Activated T-cell treated with anti-CD3 and anti-CD28 coated beads, Interleukin-2, amount 50 U/mL, for 4 hours (primary cell): ENCODE data around the gene CDADC1. TPM values are rescaled to one million over a fixed set of nuclear protein-coding genes. Genes with fewer than 3 reads are reported as not detected.
"Not testable (repeated sequence)": the region's sequence is repeated elsewhere in the genome, so short reads cannot be mapped to it uniquely, and the experiment has no call there.

ENCODE experiments used
- ATAC-seq, 2 donors: fragments of 200-7000 bp; cut with Tn5 transposase; one replicate each; pipeline ENCODE4 v1.10.0; 2021
- DNase-seq: peaks from one replicate; pipeline ENCODE4 v3.0.0-alpha.2; 2020
- H3K27me3 Mint-ChIP-seq: one replicate; pipeline ENCODE4 v1.8.0; 2021; ENCODE audit warnings: low read depth, mixed read lengths
- H3K36me3 Mint-ChIP-seq: one replicate; pipeline ENCODE4 v1.8.0; 2022; ENCODE audit warnings: mixed read lengths; ENCODE audit not compliant: insufficient read depth
- H3K4me1 Mint-ChIP-seq: one replicate; pipeline ENCODE4 v1.8.0; 2021; ENCODE audit warnings: low read depth, mixed read lengths
- H3K4me3 Mint-ChIP-seq: one replicate; pipeline ENCODE4 v1.8.0; 2021; ENCODE audit warnings: mild to moderate bottlenecking, moderate library complexity, mixed read lengths
- H3K9me3 Mint-ChIP-seq: one replicate; pipeline ENCODE4 v1.8.0; 2021; ENCODE audit warnings: mixed read lengths
- total RNA-seq, 3 donors: library from RNA; stranded (reverse); gene quantifications; one replicate each; pipeline ENCODE4 v1.2.1, GENCODE V29; 2021

CDADC1 gene
- total RNA-seq, 3 donors from 2014 or later: 7.0 to 10.7 (median 7.9) TPM

DNA sequence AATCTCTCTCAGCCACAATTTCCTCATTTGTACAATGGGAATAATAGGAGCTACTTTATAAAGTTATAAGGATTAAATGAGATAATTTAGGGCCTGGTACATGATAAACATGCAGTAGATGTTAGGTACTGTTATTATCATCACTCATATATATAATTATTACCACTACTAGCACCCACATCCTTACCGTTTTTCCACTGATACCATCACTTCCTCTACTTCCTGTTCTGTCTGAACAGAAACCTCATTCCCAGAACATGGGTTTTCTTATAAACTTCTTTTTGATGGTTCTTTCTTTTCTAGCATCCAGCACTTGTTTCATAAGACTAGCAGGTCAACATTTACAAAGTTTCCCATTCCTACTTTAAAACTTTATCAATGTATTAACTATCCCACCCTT lies 6.3 kb downstream of the CDADC1 start:
- H3K36me3 Mint-ChIP-seq: peaks cover 26% of the 10 kb centered on the region

DNA sequence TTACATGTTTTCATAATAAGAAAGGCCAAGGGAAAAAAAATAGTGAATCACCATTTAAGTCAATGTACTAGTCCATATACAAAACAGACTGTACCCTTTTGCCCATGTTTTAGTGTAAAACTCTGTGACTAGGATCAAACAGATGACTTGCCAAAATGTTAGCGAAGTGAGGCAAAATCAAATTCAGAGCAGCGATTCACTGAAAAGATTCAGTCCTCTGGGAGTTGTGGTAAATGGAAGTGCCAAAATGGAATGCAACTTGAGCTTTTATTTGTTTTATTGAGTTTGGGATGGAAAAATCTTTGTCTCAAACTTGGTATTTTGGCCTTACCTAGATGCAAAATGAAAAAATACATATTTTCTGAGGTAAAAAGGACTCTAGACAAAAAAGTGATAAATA lies 9.1 kb downstream of the CDADC1 start:
- Mint-ChIP-seq H3K4me1 (peaks cover 47% of the 10 kb centered on the region), H3K9me3 (no peaks in the 10 kb centered on the region), H3K4me3 (no peak overlapping the region), H3K36me3 (peaks cover 38% of the 10 kb centered on the region), H3K27me3 (no peaks in the 10 kb centered on the region)
- DNase-seq (no peak), ATAC-seq (no peak)

More for the DNA sequence above, 6.3 kb downstream of the CDADC1 start:
- no peaks in the 10 kb centered on the region for H3K27me3 Mint-ChIP-seq
- ATAC-seq (no peak), DNase-seq (no peak)
- no peaks in the 10 kb centered on the region for H3K9me3 Mint-ChIP-seq
- no peak overlapping the region for H3K4me3 Mint-ChIP-seq
- peaks cover 69% of the 10 kb centered on the region for H3K4me1 Mint-ChIP-seq

DNA sequence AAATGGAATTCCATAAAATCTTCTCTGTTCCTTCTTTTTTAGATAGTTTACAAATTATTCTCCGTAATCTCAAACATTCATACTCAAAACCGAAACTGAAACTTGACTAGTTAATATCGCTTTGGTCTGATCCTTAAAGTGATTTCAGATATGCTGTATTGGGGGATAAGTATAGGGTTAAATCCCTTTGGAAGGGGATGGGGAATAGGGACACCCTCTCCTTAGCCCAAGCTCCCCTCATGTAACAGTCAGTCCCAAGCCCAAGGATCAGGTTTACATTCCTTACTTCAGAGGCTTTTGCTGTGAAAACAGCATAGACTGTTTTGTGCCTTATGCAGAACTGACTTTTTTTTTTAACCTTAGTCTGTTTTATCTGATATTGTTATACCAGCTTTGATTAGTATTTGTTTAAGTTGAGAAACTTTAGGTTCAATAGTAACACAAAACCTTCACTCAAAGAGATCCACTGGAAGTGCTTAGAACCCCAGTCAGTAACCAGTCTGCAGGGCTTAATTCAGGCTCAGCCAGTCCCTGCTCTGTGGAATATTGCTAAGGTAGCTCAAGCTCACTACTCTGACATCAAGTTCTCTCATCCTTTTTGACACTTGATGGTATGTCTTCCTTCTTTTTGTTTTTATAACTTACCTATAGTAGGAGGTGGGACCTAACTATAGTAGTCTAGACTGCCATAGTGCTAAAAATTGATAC lies 10.5 kb downstream of the CDADC1 start:
- H3K27me3 Mint-ChIP-seq: no peaks in the 10 kb centered on the region
- H3K9me3 Mint-ChIP-seq: no peaks in the 10 kb centered on the region
- H3K4me3 Mint-ChIP-seq: peak overlapping the region; percentile 80
- ATAC-seq: peak in 1 of 2 donors; percentile 28
- peaks cover 40% of the 10 kb centered on the region for H3K4me1 Mint-ChIP-seq
- no peak for DNase-seq
- H3K36me3 Mint-ChIP-seq: peaks cover 33% of the 10 kb centered on the region

DNA sequence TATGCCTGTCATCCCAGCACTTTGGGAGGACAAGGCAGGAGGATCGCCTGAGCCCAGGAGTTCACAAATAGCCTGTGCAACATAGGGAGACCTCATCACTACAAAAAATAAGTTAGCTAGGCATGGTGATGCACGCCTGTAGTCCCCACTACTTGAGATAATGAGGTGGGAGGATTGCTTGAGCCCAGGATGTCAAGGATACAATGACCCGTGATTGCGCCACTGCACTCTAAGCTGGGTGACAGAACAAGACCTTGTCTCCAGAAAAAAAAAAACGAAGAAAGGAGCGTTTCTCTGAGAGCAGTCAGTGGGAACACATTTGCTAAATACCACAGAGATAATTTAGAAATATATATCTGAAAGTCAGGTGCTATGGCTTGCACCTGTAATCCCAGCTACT lies 11.9 kb downstream of the CDADC1 start:
- no peaks in the 10 kb centered on the region for H3K9me3 Mint-ChIP-seq
- no peaks in the 10 kb centered on the region for H3K27me3 Mint-ChIP-seq
- H3K4me1 Mint-ChIP-seq: peaks cover 29% of the 10 kb centered on the region
- DNase-seq (no peak), ATAC-seq (no peak)
- H3K4me3 Mint-ChIP-seq: no peak overlapping the region
- peaks cover 32% of the 10 kb centered on the region for H3K36me3 Mint-ChIP-seq

DNA sequence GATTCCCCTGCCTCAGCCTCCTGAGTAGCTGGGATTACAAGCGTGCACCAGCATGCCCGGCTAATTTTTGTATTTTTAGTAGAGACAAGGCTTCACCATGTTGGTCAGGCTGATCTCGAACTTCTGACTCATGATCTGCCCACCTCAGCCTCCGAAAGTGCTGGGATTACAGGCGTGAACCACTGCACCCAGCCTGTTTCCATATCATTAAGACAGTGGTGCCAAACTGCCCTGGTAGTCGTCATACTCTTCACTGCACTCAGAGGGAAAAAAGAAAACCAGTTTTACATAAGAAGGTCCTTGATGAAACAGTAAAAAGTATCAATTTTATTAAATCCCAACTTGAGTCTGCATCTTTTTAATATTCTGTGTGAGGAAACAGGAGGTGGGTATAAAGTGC lies 14.9 kb downstream of the CDADC1 start:
- H3K27me3 Mint-ChIP-seq: no peaks in the 10 kb centered on the region
- DNase-seq: no peak
- peaks cover 10% of the 10 kb centered on the region for H3K4me1 Mint-ChIP-seq
- no peaks in the 10 kb centered on the region for H3K9me3 Mint-ChIP-seq
- H3K4me3 Mint-ChIP-seq: no peak overlapping the region
- ATAC-seq: no peak
- peaks cover 19% of the 10 kb centered on the region for H3K36me3 Mint-ChIP-seq

DNA sequence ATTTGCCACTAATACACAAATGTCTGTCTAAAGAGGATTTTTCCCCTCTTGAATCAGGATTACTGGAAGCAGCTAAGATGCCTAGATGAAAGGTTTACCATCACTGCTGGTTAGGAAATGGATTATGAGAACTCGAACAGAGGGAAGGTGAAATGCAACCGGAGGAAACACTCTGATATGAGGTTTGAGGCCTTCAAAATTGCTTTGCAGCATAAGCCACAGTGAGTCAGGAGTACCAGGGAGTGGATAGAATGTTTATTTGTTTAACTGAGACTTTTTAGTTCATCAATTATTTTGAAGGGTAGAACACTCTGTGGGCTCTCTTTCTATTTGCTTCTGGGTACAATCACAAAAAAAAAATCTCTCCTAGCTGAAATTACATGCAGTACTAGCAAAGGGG lies 18.1 kb downstream of the CDADC1 start:
- DNase-seq: no peak
- Mint-ChIP-seq H3K4me1 (no peaks in the 10 kb centered on the region), H3K36me3 (peaks cover 16% of the 10 kb centered on the region), H3K9me3 (no peaks in the 10 kb centered on the region), H3K4me3 (no peak overlapping the region), H3K27me3 (no peaks in the 10 kb centered on the region)
- ATAC-seq: no peak

DNA sequence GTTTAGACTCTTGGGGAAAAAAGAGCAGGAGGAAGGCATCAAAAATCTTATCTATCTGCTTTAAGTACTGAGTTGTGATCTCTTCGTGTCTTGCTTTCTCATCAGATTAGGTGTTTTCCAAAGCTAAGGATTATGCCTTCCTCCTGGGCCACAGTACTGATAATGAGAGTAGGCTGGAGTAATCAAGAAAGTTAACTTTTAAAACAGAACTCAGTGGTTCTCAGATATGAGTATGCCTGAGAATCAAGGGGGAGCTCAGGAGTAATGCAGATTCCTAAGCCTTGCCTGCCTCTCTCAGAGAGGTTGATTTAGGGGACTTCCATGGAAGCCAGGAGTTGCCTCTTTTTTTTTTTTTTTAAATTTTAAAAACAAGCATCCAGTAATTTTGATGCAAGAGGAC lies 23.5 kb downstream of the CDADC1 start:
- no peak overlapping the region for H3K4me3 Mint-ChIP-seq
- no peaks in the 10 kb centered on the region for H3K27me3 Mint-ChIP-seq
- H3K9me3 Mint-ChIP-seq: no peaks in the 10 kb centered on the region
- H3K4me1 Mint-ChIP-seq: no peaks in the 10 kb centered on the region
- peak; percentile 58 to 62 for ATAC-seq
- no peak for DNase-seq
- peaks cover 11% of the 10 kb centered on the region for H3K36me3 Mint-ChIP-seq

DNA sequence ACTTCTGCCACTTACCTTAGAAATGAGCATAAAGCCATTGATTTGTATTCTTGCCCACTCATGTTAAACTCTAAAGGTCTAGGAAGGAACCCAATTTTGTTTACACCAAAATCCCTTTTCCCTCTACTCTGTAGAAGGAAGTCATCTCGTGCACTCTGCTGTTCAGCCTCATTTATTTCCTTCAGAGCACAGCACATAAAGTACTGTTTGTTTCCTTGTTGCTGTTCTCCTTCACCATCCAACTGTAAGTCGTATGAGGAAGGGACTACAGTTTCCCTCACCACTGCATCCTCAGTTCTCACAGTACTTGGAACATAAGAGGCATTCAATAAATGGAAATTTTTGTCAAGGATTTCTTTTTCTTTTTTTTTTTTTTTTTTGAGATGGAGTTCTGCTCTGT lies 24.6 kb downstream of the CDADC1 start:
- Mint-ChIP-seq H3K4me3 (no peak overlapping the region), H3K4me1 (no peaks in the 10 kb centered on the region), H3K27me3 (no peaks in the 10 kb centered on the region), H3K36me3 (peaks cover 13% of the 10 kb centered on the region), H3K9me3 (no peaks in the 10 kb centered on the region)
- ATAC-seq (no peak), DNase-seq (no peak)

DNA sequence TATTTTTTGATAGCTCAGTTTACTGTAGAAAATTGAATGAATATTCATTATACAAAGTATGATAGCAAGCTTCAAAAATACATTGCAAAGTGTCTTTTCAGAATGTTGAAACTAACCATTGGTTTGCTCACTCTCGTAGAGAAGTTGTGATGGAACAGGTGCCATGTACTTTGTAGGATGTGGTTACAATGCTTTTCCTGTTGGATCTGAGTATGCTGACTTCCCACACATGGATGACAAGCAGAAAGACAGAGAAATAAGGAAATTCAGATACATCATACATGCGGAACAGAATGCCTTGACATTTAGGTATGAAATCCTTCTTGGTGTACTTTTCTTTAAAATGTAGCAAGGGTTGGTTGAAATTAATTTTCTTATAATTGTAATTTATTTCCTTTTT lies 30.5 kb downstream of the CDADC1 start:
- ATAC-seq: no peak

DNA sequence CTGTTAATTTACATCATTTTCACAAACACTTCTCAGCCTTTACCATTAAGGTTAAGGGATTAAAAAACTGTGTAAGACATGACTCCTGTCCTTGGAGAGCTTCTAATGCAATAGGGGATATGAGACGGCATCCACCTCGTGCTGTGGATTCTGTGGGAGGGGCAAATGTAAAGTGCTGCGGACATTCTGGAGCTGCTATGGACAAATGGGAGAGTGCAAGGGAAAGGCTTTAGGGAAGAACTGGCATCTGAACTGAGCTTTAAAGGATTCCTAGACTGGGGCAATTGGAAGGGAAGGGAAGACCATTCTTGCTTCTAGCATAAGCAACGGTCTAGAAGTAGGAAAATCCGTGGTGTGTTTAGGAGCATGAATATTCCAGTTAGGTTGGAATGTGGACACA lies 31.4 kb downstream of the CDADC1 start:
- no peak for DNase-seq
- Mint-ChIP-seq H3K27me3 (no peaks in the 10 kb centered on the region), H3K9me3 (no peaks in the 10 kb centered on the region), H3K36me3 (peaks cover 9% of the 10 kb centered on the region), H3K4me1 (no peaks in the 10 kb centered on the region), H3K4me3 (no peak overlapping the region)
- ATAC-seq: no peak

More for the DNA sequence above, 30.5 kb downstream of the CDADC1 start:
- no peaks in the 10 kb centered on the region for H3K4me1 Mint-ChIP-seq
- no peak overlapping the region for H3K4me3 Mint-ChIP-seq
- H3K9me3 Mint-ChIP-seq: no peaks in the 10 kb centered on the region
- H3K36me3 Mint-ChIP-seq: peaks cover 9% of the 10 kb centered on the region
- H3K27me3 Mint-ChIP-seq: no peaks in the 10 kb centered on the region
- DNase-seq: no peak

DNA sequence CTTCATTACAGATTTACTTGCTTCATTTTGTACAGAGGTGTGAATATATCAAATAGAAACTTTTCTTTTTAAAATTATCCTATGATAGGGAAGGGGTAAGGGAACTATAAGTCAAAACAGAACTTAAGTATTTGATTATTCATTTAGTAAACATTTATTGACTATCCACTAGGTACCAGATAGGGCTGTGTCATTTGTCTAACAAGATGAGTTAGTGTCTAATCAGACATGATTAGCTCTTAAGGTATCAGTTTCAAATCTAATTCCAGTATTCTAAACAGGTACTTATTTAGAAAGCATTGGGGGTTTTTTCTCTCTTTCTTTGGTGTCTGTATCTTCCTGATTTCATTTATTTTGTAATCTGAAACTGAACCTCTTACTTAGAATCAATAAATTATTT lies 32.2 kb downstream of the CDADC1 start:
- ATAC-seq (no peak), DNase-seq (no peak)
- Mint-ChIP-seq H3K4me3 (no peak overlapping the region), H3K9me3 (no peaks in the 10 kb centered on the region), H3K27me3 (no peaks in the 10 kb centered on the region), H3K4me1 (no peaks in the 10 kb centered on the region), H3K36me3 (peaks cover 11% of the 10 kb centered on the region)

DNA sequence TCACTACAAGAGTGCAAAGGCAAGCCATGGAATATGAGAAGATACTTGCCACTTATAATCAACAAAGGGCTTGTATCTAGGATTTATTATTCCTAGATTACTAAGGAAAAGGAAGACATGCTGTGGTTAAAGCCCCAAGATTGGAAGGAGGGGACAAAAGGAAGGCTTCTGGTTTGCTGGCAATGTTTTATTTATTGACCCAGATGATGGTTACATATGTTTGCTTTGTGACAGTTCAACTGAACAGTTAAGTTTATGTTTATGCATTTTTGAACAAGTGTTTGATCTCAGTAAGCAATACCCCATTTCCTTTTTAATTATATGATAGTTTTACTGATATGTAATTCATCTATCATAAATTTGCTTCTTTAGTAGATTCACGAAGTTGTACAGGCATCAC lies 40.3 kb downstream of the CDADC1 start:
- no peak overlapping the region for H3K4me3 Mint-ChIP-seq
- H3K9me3 Mint-ChIP-seq: no peaks in the 10 kb centered on the region
- H3K27me3 Mint-ChIP-seq: no peaks in the 10 kb centered on the region
- peaks cover 15% of the 10 kb centered on the region for H3K36me3 Mint-ChIP-seq
- H3K4me1 Mint-ChIP-seq: peaks cover 5% of the 10 kb centered on the region
- DNase-seq: no peak
- no peak for ATAC-seq

DNA sequence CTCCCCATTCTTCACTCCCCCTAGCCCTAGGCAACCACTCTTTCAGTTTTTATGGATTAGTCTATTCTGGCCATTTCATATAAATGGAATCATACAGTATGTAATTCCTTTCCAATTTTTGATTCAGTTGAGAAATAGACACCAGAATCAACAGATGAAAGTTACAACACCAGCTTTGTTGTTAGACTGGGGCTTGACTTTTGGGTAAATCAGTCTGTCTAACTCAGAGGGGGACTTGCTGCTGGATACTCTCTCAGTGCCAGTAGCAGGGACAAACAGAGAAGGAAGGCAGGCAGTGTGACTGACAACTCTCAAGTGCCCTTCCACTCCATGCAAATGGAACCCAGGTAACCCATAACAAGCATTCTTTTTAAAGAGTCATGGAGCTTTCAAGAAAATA lies 40.7 kb downstream of the CDADC1 start:
- ATAC-seq: no peak
- H3K4me3 Mint-ChIP-seq: no peak overlapping the region

DNA sequence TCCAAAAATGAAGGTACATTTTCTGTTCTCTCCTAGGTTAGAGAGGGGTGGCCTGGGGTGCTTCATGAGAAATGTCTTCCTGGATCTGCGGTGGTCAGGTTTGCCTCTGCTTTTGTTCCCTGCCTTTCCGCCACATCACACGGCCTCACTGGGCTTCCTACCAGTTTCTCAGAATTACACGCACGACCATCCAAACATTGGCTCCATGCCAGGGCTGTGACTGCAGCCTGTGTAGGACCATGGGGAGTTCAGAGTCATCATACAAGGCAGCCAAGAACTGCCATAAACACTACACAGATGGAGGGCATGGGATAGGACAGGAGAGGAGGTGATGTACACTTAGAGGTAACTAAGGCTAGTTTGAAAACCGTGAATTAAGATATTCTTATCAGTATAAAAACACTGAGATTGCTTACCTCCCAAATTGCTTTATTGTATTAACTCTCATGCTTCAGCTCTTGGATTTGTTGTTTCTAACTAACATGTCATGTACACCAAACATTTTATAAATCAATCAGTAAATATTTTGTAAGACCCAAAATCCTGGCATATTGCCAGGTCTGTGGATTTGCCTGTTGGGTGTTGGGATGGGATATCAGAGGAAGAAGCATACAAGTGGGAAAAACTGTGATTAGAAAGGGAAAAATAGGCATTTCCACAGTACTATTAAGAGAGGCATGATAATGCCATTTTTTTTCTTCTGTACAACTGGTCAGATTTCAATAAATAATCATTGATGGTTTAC lies 45.2 kb downstream of the CDADC1 start:
- no peak for ATAC-seq
- Mint-ChIP-seq H3K9me3 (no peaks in the 10 kb centered on the region), H3K4me1 (peaks cover 5% of the 10 kb centered on the region), H3K36me3 (peaks cover 10% of the 10 kb centered on the region), H3K4me3 (no peak overlapping the region), H3K27me3 (no peaks in the 10 kb centered on the region)
- no peak for DNase-seq

More for the DNA sequence above, 40.7 kb downstream of the CDADC1 start:
- peaks cover 15% of the 10 kb centered on the region for H3K36me3 Mint-ChIP-seq
- H3K4me1 Mint-ChIP-seq: peaks cover 5% of the 10 kb centered on the region
- no peaks in the 10 kb centered on the region for H3K27me3 Mint-ChIP-seq
- H3K9me3 Mint-ChIP-seq: no peaks in the 10 kb centered on the region
- DNase-seq: no peak

DNA sequence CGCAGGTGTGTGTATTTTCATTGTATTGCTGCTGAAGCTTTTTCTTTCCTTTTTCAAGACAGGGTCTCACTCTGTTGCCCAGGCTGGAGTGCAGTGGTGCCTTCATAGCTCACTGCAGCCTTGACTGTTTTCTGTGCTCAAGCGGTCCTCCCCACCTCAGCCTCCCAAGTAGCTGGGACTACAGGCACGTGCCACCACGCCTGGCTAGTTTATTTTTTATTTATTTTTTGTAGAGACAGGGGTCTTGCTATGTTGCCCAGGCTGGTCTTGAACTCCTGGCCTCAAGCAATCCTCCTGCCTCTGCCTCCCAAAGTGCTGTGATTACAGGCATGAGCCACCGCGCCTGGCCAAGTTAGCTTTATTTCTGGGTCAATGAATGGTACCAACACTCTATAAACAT lies 47.0 kb downstream of the CDADC1 start:
- not testable (repeated sequence) for H3K4me1 Mint-ChIP-seq, DNase-seq, ATAC-seq, H3K9me3 Mint-ChIP-seq, H3K27me3 Mint-ChIP-seq, H3K4me3 Mint-ChIP-seq, H3K36me3 Mint-ChIP-seq
